HepG2 (cell line): ENCODE results near the gene TSGA10. TPM values are rescaled to one million over a fixed set of nuclear protein-coding genes. Genes with fewer than 3 reads are reported as not detected.

Source experiments
- AHR ChIP-seq: IDR thresholded peaks from 2 replicates; pipeline ENCODE4 v1.6.1; 2018; ENCODE audit warnings: missing genetic modification reagents, missing compliant biosample characterization
- AKAP8 ChIP-seq: sonication (generic); formaldehyde crosslinking; IDR thresholded peaks from 2 replicates; pipeline ENCODE4 v1.5.1; 2020; ENCODE audit warnings: mild to moderate bottlenecking, missing genetic modification reagents
- BORCS8-MEF2B ChIP-seq: sonication (generic); formaldehyde crosslinking; IDR thresholded peaks from 2 replicates; pipeline ENCODE4 v1.8.0; 2022; ENCODE audit warnings: mild to moderate bottlenecking, missing genetic modification reagents
- ERF ChIP-seq: IDR thresholded peaks from 2 replicates; pipeline ENCODE4 v1.6.1; 2018; ENCODE audit warnings: missing biosample characterization, missing genetic modification reagents
- HBP1 ChIP-seq: IDR thresholded peaks from 2 replicates; pipeline ENCODE4 v1.6.1; 2016; ENCODE audit warnings: low read depth, control low read depth
- HHEX ChIP-seq: IDR thresholded peaks from 2 replicates; pipeline ENCODE4 v1.6.1; 2016; ENCODE audit warnings: control low read depth
- MED13 ChIP-seq: sonication (generic); formaldehyde crosslinking; IDR thresholded peaks from 2 replicates; pipeline ENCODE4 v1.5.0; 2020; ENCODE audit warnings: missing genetic modification reagents
- MTERF4 ChIP-seq: sonication (generic); formaldehyde crosslinking; IDR thresholded peaks from 2 replicates; pipeline ENCODE4 v1.8.0; 2023; ENCODE audit warnings: mild to moderate bottlenecking, missing genetic modification reagents
- PHF21A ChIP-seq: sonication (generic); formaldehyde crosslinking; IDR thresholded peaks from 2 replicates; pipeline ENCODE4 v1.5.0; 2020; ENCODE audit warnings: mild to moderate bottlenecking, missing genetic modification reagents
- PLSCR1 ChIP-seq: sonication (generic); formaldehyde crosslinking; IDR thresholded peaks from 2 replicates; pipeline ENCODE4 v1.5.0; 2020; ENCODE audit warnings: missing genetic modification reagents, mild to moderate bottlenecking, borderline replicate concordance
- SATB2 ChIP-seq: sonication (generic); formaldehyde crosslinking; IDR thresholded peaks from 2 replicates; pipeline ENCODE4 v1.5.0; 2020; ENCODE audit warnings: missing genetic modification reagents
- ZBED4 ChIP-seq: sonication (generic); formaldehyde crosslinking; IDR thresholded peaks from 2 replicates; pipeline ENCODE4 v1.4.0; 2020; ENCODE audit warnings: missing genetic modification reagents, borderline replicate concordance
- ZBTB44 ChIP-seq: sonication (generic); formaldehyde crosslinking; IDR thresholded peaks from 2 replicates; pipeline ENCODE4 v1.4.0; 2020; ENCODE audit warnings: missing genetic modification reagents
- ZBTB7B ChIP-seq: sonication (generic); formaldehyde crosslinking; IDR thresholded peaks from 2 replicates; pipeline ENCODE4 v1.4.0; 2020; ENCODE audit warnings: missing genetic modification reagents
- ZFX ChIP-seq: sonication (generic); formaldehyde crosslinking; IDR thresholded peaks from 2 replicates; pipeline ENCODE4 v1.4.0; 2020; ENCODE audit warnings: mild to moderate bottlenecking, low read depth, missing genetic modification reagents, moderate library complexity
- ZKSCAN8 ChIP-seq: IDR thresholded peaks from 2 replicates; pipeline ENCODE4 v1.6.1; 2016; ENCODE audit warnings: borderline replicate concordance, missing genetic modification reagents, missing compliant biosample characterization
- ZNF598 ChIP-seq: sonication (generic); formaldehyde crosslinking; IDR thresholded peaks from 2 replicates; pipeline ENCODE4 v1.5.1; 2020; ENCODE audit warnings: mild to moderate bottlenecking, missing genetic modification reagents, borderline replicate concordance
- ZNF704 ChIP-seq: sonication (generic); formaldehyde crosslinking; IDR thresholded peaks from 2 replicates; pipeline ENCODE4 v1.8.1; 2023; ENCODE audit warnings: mild to moderate bottlenecking, inconsistent platforms, moderate library complexity, missing genetic modification reagents, borderline replicate concordance
- ZNF749 ChIP-seq: sonication (generic); formaldehyde crosslinking; IDR thresholded peaks from 2 replicates; pipeline ENCODE4 v1.8.0; 2022; ENCODE audit warnings: mild to moderate bottlenecking, missing genetic modification reagents, moderate library complexity, borderline replicate concordance
- ZNF761 ChIP-seq: sonication (generic); formaldehyde crosslinking; conservative IDR thresholded peaks from 2 replicates; pipeline ENCODE4 v1.4.0; 2020; ENCODE audit warnings: mild to moderate bottlenecking, missing genetic modification reagents
- polyA plus RNA-seq, 8 experiments: library from polyadenylated mRNA; depleted of rRNA in 3 of 8; stranded (reverse) in 7 of 8; unstranded in 1 of 8; fragments of >200 nt; fragmentation: Illumina TruSeq in 4 of 8; extraction: Trizol in 4 of 8; gene quantifications; 2 replicates each; pipeline versions ENCODE4 v1.2.1 to v1.2.3, GENCODE V29; 2011 to 2016; ENCODE audit warnings: low read depth in 4 of 8, missing spikeins in 1 of 8, mixed read lengths in 1 of 8; ENCODE audit not compliant: insufficient read depth in 1 of 8
- total RNA-seq, 5 experiments: library from RNA; depleted of rRNA; stranded (reverse); fragments of >200 nt; fragmentation: Illumina TruSeq; extraction: Trizol; gene quantifications; 2 replicates each; pipeline ENCODE4 v1.2.3, GENCODE V29; 2016; ENCODE audit warnings: low read depth in 1 of 5

TSGA10 gene
- total and polyA plus RNA-seq, 2 of the 13 experiments (the other 11 are each of a cell fraction or from before 2014, with no cell fraction given) = 4.7 to 13.1 TPM

- peak; percentile 61 for TF ChIP-seq MTERF4 (CRISPR knock-in tag)
- TF ChIP-seq MED13 (CRISPR knock-in tag) = 0 out of 2 replicates have a peak, but pooled peaks have one; percentile 32
- TF ChIP-seq ZNF704 (CRISPR knock-in tag) = peak; percentile 56; the same call in 1 of the 2 replicates
- peak; percentile 36; the same call in 1 of the 2 replicates for TF ChIP-seq AHR (CRISPR knock-in tag)
- 0 out of 2 replicates have a peak, but pooled peaks have one; percentile 83 for TF ChIP-seq AKAP8
- TF ChIP-seq ZBTB44 (CRISPR knock-in tag) = 0 out of 2 replicates have a peak, but pooled peaks have one; percentile 6
- TF ChIP-seq HHEX (CRISPR knock-in tag) = no peak
- 0 out of 2 replicates have a peak, but pooled peaks have one; percentile 52 for TF ChIP-seq SATB2 (CRISPR knock-in tag)
- peak; percentile 76; the same call in 1 of the 2 replicates for TF ChIP-seq ZFX (CRISPR knock-in tag)
- 0 out of 2 replicates have a peak, but pooled peaks have one; percentile 80 for TF ChIP-seq ZNF749
- peak; percentile 82 for TF ChIP-seq PHF21A (CRISPR knock-in tag)
- no peak; the same call in 1 of the 2 replicates for TF ChIP-seq ERF (CRISPR knock-in tag)
- TF ChIP-seq BORCS8-MEF2B = peak; percentile 91; the same call in 1 of the 2 replicates
- TF ChIP-seq ZBTB7B = peak; percentile 39
- no peak for TF ChIP-seq ZBED4 (CRISPR knock-in tag)
- TF ChIP-seq PLSCR1 (CRISPR knock-in tag) = peak; percentile 83; the same call in 1 of the 2 replicates
- peak; percentile 45; the same call in 1 of the 2 replicates for TF ChIP-seq HBP1
- no peak for TF ChIP-seq ZKSCAN8 (CRISPR knock-in tag)
- TF ChIP-seq ZNF598 (CRISPR knock-in tag) = 0 out of 2 replicates have a peak, but pooled peaks have one; percentile 10
- TF ChIP-seq ZNF761 (CRISPR knock-in tag) = peak; percentile 85; the same call in 1 of the 2 replicates
Observed at GRCh38 chr2:99140860-99141109, 14.0 kb downstream of the TSGA10 start (continued).
